NCI-H128 (cell line): ENCODE results near the gene INHBC.
"Not testable (repeated sequence)": the region's sequence is repeated elsewhere in the genome, so short reads cannot be mapped to it uniquely, and the experiment has no call there.

ENCODE experiments used
- DNase-seq: peaks from one replicate; lab custom pipeline; 2025; ENCODE audit not compliant: unreplicated experiment; lab: John Stamatoyannopoulos, UW

The INHBC gene

GRCh38 chr12:57428965-57429364, 5.6 kb upstream of the INHBC start:
- no peak for DNase-seq

DNA sequence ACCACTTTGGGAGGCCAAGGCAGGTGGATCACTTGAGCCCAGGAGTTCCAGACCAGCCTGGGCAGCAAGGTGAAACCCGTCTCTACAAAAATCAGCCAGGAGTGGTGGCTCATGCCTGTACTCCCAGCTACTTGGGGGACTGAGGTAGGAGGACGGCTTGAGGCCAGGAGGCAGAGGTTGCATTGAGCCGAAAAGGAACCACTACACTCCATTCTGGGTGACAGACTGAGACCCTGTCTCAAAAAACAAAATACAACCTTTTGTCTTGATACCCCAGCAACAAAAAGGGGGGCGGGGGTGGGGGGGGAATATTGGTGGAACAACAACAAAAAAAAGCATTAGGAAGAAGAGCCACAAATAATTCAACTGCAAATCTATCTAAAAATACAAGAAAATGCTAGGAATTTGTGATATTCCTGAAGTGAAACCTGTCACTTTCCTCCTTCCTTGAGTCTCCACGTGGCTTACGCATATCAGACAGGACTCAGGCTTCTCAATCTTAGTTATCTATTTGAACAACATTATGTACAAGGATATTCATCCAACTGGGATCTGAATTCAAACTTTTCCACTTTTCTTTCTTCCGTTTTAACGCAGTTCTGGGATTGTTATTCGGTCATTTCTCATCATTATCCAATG, 5.0 kb upstream of the INHBC start:
- DNase-seq, result no peak

DNA sequence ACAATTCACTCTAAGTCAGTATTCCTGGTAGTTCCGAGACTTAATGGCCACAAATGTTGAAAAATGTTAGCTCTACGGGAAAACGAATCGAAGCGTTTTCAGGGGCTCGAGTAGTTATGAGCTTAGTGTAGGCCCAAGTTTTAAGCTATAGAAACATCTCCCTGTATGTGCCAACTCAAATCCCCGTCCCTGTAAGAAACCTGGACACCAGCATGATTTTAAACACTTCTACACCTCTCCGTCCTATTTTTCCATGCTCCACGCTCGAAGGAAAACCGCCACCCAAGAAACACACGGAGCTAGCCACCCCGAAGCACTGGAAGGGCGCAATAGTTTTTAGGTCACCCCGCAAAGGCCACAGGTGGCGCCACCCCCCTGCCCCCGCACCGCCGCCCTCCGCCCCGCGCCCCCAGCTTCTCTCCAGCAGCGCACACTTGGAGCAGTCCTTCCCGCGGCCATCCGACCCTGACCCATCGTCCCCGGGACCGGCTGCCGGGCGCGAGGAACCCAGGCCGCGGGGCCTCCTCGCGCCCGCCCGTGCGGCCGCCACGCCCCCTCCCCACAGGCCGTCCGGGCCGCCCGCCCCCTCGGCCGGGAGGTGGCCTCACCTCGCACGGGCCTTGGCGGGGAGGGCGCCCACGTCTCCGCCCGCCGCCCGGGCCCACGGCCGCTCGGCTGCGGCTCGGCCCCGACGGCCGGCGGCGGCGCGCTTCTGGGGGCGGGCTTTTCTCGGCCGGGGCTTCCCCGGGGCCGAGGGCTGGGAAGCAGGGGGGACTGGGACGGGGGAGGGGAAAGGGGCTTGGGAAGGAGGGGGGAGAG, 4.3 kb upstream of the INHBC start:
- DNase-seq, result no peak

- DNase-seq, result peak; percentile 84
These were observed 3.5 kb upstream of the INHBC start, which contains the start of gene R3HDM2 for GRCh38 chr12:57430931-57431566. R3HDM2 (minus strand) TSS chr12:57431043; CDS start chr12:57310428, 120,615 bp downstream.

- DNase-seq, result no peak
These were observed 2.9 kb upstream of the INHBC start for GRCh38 chr12:57431654-57432188.

GRCh38 chr12:57433370-57433769, 1.2 kb upstream of the INHBC start:
- no peak for DNase-seq

DNA sequence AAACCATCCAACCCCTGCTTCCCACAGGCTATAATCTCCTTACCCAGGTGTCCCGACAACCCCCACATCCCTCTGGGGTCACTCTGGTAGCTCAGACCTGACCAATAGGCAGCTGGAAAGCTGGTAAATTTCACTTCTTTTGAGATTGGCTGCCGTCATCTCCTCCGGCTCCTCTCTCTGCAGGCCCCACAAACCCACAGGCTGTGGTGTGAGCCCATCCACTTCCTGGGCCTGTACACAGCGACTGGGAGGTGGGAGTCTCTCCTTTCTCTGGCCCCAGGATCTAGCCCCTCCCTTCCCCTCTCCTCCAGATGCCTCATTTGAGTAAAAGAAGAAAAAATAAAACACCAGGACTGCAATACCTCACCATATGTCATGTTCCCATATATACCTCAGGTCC, 709 bp downstream of the INHBC start:
- DNase-seq, result no peak

- DNase-seq, result no peak
These were observed 3.8 kb downstream of the INHBC start for GRCh38 chr12:57438400-57438799.

DNA sequence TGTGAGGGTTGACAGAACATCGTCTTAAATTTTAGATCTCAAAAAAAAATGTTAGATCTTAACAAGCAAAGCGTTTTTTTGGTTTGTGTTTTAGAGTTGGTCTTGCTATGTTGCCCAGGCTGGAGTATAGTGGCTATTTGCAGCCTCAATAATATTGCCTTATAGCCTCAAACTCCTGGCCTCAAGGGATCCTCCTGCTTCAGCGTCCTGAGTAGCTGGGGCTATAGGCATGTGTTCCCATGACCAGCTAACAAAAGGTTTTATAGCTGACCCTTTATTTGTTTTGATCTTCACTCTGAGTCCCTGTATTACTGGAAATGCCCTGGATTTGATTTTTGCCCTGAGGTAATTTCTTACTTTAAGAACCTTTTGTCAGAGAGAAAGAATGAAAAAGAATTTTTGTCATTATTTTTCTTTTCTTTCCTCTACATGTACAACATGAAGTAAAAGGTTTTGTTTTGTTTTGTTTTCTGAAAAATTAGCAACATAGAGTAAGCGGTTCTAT, 5.2 kb downstream of the INHBC start:
- no peak for DNase-seq

DNA sequence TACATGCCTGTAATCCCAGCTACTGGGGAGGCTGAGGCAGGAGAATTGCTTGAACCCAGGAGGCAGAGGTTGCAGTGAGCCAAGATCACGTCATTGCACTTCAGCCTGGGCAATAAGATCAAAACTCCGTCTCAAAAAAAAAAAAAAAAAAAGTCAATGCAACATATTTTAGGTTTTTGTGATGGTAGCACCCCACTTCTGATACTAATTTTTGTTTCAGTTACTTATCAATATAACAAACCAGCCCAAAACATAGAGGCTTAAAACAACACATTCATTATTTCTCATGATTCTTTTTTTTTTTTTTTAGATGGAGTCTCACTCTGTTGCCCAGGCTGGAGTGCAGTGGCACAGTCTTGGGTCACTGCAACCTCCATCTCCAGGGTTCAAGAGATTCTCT, 6.8 kb downstream of the INHBC start:
- DNase-seq, result not testable (repeated sequence)

DNA sequence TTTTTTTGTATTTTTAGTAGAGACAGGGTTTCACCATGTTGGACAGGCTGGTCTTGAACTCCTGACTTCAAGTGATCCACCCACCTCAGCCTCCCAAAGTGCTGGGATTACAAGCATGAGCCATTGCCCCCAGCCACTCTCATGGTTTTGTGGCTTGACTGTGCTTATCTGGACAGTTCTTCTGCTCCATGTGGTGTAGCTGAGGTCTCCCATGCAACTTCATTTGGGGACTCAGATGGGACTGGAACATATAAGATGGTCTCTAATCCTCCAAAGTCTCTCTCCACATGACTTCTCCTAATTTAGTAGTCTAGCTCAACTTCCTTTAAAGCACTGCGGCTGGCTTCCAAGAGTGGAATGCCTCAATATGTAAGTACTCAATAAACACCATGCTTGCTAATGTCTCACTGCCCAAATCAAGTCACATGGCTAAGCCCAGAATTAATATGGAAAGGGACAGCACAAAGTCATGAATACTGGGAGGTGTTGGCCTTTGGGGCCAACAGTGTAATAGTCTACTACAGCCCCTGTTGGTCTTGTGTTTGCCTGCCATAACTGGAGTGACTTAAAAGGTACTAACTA, 7.4 kb downstream of the INHBC start:
- DNase-seq, result no peak

DNA sequence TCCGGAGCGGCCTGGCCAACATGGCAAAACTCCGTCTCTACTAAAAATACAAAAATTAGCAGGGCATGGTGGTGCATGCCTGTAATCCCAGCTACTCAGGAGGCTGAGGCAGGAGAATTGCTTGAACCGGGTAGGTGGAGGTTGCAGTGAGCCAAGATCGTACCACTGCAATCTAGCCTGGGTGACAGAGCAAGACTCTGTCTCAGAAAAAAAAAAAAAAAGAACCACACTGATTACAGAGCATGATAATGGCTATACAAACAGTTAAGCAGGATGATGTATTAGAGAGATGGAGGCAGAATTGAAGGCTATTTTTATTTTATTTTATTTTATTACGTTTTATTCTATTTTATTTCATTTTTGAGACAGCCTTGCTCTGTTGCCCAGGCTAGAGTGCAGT, 9.8 kb downstream of the INHBC start:
- not testable (repeated sequence) for DNase-seq

DNA sequence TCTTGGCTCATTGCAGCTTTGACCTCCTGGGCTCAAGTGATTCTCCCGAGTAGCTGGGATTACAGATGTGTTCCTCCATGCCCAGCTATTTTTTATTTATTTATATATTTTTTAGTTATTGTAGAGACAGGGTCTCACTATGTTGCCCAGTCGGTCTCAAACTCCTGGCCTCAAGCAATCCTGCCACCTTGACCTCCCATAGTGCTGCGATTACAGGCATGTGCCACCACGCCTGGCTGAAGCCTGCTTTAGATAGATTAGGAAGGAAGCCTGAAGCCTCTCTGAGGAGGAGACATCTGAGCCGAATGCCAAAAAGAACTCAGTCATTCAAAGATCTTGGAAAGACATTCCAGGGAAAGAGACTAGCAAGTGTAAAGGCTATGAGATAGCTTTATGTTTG, 10.2 kb downstream of the INHBC start:
- no peak for DNase-seq

DNA sequence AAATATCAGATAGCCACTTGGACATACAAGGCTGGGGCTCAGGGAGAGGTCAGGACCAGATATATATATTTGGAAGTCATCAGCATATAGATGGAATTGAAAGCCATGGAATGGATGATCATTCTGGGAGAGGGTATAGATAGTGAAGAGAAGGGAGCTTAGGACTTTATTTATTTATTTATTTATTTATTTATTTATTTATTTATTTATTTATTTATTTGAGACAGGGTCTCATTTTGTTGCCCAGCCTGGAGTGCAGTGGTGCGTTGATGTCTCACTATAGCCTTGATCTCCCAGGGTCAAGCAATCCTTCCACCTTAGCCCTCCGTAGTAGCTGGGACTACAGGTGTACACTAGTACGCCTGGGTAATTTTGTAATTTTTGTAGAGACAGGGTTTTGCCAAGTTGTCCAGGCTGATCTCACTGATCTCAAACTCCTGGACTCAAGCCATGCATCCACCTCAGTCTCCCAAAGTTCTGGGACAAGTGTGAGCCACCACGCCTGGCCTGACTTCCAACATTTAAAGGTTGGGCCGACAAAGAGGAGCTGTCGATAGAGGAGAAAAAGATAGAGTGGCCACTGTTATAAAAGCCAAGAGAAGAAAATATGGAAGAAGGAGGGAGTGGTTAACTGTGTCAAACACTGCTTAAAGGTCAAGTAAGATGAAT, 11.8 kb downstream of the INHBC start:
- no peak for DNase-seq

DNA sequence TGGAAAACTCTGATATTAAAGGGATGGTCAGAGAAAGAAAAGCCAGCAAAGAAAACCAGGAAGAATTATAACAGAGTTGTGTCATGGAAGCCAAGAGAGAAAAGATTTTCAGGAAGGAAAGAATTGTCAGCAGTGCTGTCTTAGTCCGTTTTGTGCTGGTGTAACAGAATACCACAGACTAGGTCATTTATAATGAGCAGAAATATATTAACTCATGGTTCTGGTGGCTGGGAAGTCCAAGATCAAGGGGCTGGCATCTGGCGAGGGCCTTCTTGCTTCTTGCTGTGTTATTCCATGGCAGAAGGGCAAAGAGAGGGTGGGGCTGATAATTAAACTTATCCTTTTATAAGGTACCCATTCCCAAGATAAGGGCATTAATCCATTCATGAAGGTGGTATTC, 14.1 kb downstream of the INHBC start:
- DNase-seq, result no peak

- DNase-seq, result no peak
These were observed 14.8 kb downstream of the INHBC start for GRCh38 chr12:57449375-57449774.

- DNase-seq, result no peak
These were observed 15.5 kb downstream of the INHBC start for GRCh38 chr12:57450057-57450456.

GRCh38 chr12:57451233-57451778, 16.7 kb downstream of the INHBC start:
- DNase-seq, result no peak

GRCh38 chr12:57452181-57452936, 17.8 kb downstream of the INHBC start:
- DNase-seq, result no peak
